Fibroblast of lung (primary cell): Measurements from ENCODE around the gene MAST3. TPM values are rescaled to one million over a fixed set of nuclear protein-coding genes. Genes with fewer than 3 reads are reported as not detected.

ENCODE experiments used
- DNase-seq, 2 donors: peaks; one replicate each; pipeline versions ENCODE4 v3.0.0 to v3.0.0-alpha.2; 2010; ENCODE audit warnings: low read depth in 2 of 2
- H2AFZ ChIP-seq: 2 replicates; pipeline ENCODE4 v1.5.1; 2012; ENCODE audit warnings: low read length, control low read depth, inconsistent platforms
- H3K27ac ChIP-seq: 2 replicates; pipeline ENCODE4 v1.5.1; 2011; ENCODE audit warnings: low read length, control low read depth; ENCODE audit not compliant: insufficient read depth
- H3K27me3 ChIP-seq: 2 replicates; pipeline ENCODE4 v1.5.1; 2011; ENCODE audit warnings: mild to moderate bottlenecking, low read length; ENCODE audit not compliant: control insufficient read depth, insufficient read depth
- H3K36me3 ChIP-seq: 2 replicates; pipeline ENCODE4 v1.5.1; 2011; ENCODE audit warnings: low read length; ENCODE audit not compliant: control insufficient read depth, insufficient read depth
- H3K4me1 ChIP-seq: 2 replicates; pipeline ENCODE4 v1.5.1; 2011; ENCODE audit warnings: low read length; ENCODE audit not compliant: control insufficient read depth, insufficient read depth; ENCODE audit errors: extremely low read depth
- H3K4me2 ChIP-seq: 2 replicates; pipeline ENCODE4 v1.5.1; 2011; ENCODE audit warnings: low read length, control low read depth; ENCODE audit not compliant: insufficient read depth; ENCODE audit errors: extremely low read depth
- H3K4me3 ChIP-seq, 4 experiments: fragments of 200-600 bp in 1 of 4; sonication (generic) in 1 of 4; replicated peaks in 1 of 4; 2 replicates each; pipeline ENCODE4 v1.5.1; 2011 to 2016; ENCODE audit warnings: low read length in 4 of 4, low read depth in 3 of 4, mild to moderate bottlenecking in 3 of 4, control low read depth in 2 of 4, inconsistent platforms in 1 of 4, mixed read lengths in 1 of 4; ENCODE audit not compliant: insufficient read depth in 1 of 4; ENCODE audit errors: control extremely low read depth in 1 of 4
- H3K79me2 ChIP-seq: 2 replicates; pipeline ENCODE4 v1.5.1; 2012; ENCODE audit warnings: mild to moderate bottlenecking, low read length, inconsistent platforms; ENCODE audit not compliant: control insufficient read depth, insufficient read depth
- H3K9ac ChIP-seq: 2 replicates; pipeline ENCODE4 v1.5.1; 2011; ENCODE audit warnings: mild to moderate bottlenecking, low read length, control low read depth; ENCODE audit not compliant: insufficient read depth
- H3K9me3 ChIP-seq: 2 replicates; pipeline ENCODE4 v1.5.1; 2012; ENCODE audit warnings: low read depth, low read length; ENCODE audit not compliant: control insufficient read depth, insufficient read depth
- H4K20me1 ChIP-seq: 2 replicates; pipeline ENCODE4 v1.5.1; 2011; ENCODE audit warnings: low read length; ENCODE audit not compliant: control insufficient read depth, insufficient read depth; ENCODE audit errors: extremely low read depth
- EZH2 ChIP-seq: IDR thresholded peaks from 2 replicates; pipeline ENCODE4 v1.5.1; 2012; ENCODE audit warnings: low read length, control low read depth, mild to moderate bottlenecking; ENCODE audit errors: missing control alignments
- polyA plus RNA-seq, 2 donors: library from polyadenylated mRNA; depleted of rRNA in 1 of 2; stranded (reverse) in 1 of 2; unstranded in 1 of 2; fragments of >200 nt; gene quantifications; 2 replicates each; pipeline ENCODE4 v1.2.1, GENCODE V29; 2011 to 2012; ENCODE audit warnings: missing spikeins in 1 of 2
- total RNA-seq: library from RNA; depleted of rRNA; stranded (reverse); fragments of >200 nt; gene quantifications from 2 replicates; pipeline ENCODE4 v1.2.1, GENCODE V29; 2014
- TF ChIP-seq, protein P1 (sequence below), 2 donors: IDR thresholded peaks in 1 of 2; conservative IDR thresholded peaks in 1 of 2; 1 replicate in 1 of 2; 2 replicates in 1 of 2; pipeline ENCODE4 v1.5.1; 2011 to 2012; ENCODE audit warnings: low read length in 2 of 2, control low read depth in 1 of 2, inconsistent platforms in 1 of 2, low read depth in 1 of 2, mild to moderate bottlenecking in 1 of 2

Gene MAST3
- total and polyA plus RNA-seq, 2 donors (not counting 1 experiment from before 2014, with no cell fraction given) = 2.0 to 4.1 TPM

DNA sequence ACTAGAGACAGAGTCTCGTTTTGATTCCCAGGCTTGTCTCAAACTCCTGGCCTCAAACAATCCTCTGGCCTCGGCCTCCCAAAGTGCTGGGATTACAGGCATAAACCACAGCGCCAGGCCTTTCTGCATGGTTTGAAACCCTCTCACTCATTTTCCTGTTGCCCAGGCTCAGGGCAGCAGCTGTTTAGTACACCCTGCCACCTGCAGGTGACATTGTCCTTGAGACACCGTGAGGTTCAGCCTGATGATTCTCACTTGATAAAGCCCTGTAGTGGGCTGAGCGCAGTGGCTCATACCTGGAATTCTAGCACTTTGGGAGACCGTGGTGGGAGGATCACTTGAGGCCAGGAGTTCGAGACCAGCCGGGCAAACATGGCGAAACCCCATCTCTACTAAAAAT, 23.4 kb upstream of the MAST3 start:
- H3K27ac ChIP-seq = no peak overlapping the region
- no peak overlapping the region for H3K4me2 ChIP-seq
- H3K4me1 ChIP-seq = no peaks in the 10 kb centered on the region
- H3K4me3 ChIP-seq = no peak overlapping the region
- H3K9ac ChIP-seq = no peak overlapping the region
- H2AFZ ChIP-seq = no peak overlapping the region
- H3K79me2 ChIP-seq = no peaks in the 10 kb centered on the region
- H3K36me3 ChIP-seq = no peaks in the 10 kb centered on the region
- H3K9me3 ChIP-seq = no peaks in the 10 kb centered on the region
- peaks cover 3% of the 10 kb centered on the region for H3K27me3 ChIP-seq
- TF ChIP-seq, protein P1, sequence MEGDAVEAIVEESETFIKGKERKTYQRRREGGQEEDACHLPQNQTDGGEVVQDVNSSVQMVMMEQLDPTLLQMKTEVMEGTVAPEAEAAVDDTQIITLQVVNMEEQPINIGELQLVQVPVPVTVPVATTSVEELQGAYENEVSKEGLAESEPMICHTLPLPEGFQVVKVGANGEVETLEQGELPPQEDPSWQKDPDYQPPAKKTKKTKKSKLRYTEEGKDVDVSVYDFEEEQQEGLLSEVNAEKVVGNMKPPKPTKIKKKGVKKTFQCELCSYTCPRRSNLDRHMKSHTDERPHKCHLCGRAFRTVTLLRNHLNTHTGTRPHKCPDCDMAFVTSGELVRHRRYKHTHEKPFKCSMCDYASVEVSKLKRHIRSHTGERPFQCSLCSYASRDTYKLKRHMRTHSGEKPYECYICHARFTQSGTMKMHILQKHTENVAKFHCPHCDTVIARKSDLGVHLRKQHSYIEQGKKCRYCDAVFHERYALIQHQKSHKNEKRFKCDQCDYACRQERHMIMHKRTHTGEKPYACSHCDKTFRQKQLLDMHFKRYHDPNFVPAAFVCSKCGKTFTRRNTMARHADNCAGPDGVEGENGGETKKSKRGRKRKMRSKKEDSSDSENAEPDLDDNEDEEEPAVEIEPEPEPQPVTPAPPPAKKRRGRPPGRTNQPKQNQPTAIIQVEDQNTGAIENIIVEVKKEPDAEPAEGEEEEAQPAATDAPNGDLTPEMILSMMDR (conservative IDR thresholded peaks at IDR 0.05 in 1 of 2, IDR thresholded peaks at IDR 0.05 in 1 of 2; ENCODE audit: low read depth in 1 of 2, low read length in 2 of 2) = no peak
- no peak for TF ChIP-seq EZH2
- DNase-seq = no peak
- no peaks in the 10 kb centered on the region for H4K20me1 ChIP-seq

- Histone ChIP-seq H3K4me2 (no peak overlapping the region), H3K27ac (no peak overlapping the region), H3K4me1 (no peaks in the 10 kb centered on the region), H3K79me2 (no peaks in the 10 kb centered on the region), H2AFZ (no peak overlapping the region), H3K9ac (no peak overlapping the region), H3K9me3 (no peaks in the 10 kb centered on the region), H3K4me3 (no peak overlapping the region), H3K27me3 (peaks cover 3% of the 10 kb centered on the region), H4K20me1 (no peaks in the 10 kb centered on the region), H3K36me3 (no peaks in the 10 kb centered on the region)
- TF ChIP-seq, protein P1 (conservative IDR thresholded peaks at IDR 0.05 in 1 of 2, IDR thresholded peaks at IDR 0.05 in 1 of 2; ENCODE audit: low read depth in 1 of 2, low read length in 2 of 2) = no peak
- TF ChIP-seq EZH2 = no peak
- no peak for DNase-seq
Observed at GRCh38 chr19:18083929-18084684, 13.5 kb upstream of the MAST3 start.

GRCh38 chr19:18085702-18086457, 11.7 kb upstream of the MAST3 start:
- no peak overlapping the region for H3K4me2 ChIP-seq
- H3K27me3 ChIP-seq = peaks cover 3% of the 10 kb centered on the region
- no peak for DNase-seq
- H3K9ac ChIP-seq = no peak overlapping the region
- H4K20me1 ChIP-seq = no peaks in the 10 kb centered on the region
- H3K27ac ChIP-seq = no peak overlapping the region
- H3K36me3 ChIP-seq = no peaks in the 10 kb centered on the region
- TF ChIP-seq, protein P1 (conservative IDR thresholded peaks at IDR 0.05 in 1 of 2, IDR thresholded peaks at IDR 0.05 in 1 of 2; ENCODE audit: low read depth in 1 of 2, low read length in 2 of 2) = no peak
- TF ChIP-seq EZH2 = no peak
- H2AFZ ChIP-seq = no peak overlapping the region
- no peaks in the 10 kb centered on the region for H3K79me2 ChIP-seq
- no peaks in the 10 kb centered on the region for H3K9me3 ChIP-seq
- H3K4me1 ChIP-seq = no peaks in the 10 kb centered on the region
- H3K4me3 ChIP-seq = no peak overlapping the region
